ENCODE data around the gene ARHGAP10.
"Not testable (repeated sequence)": the region's sequence is repeated elsewhere in the genome, so short reads cannot be mapped to it uniquely, and the experiment has no call there.

The ARHGAP10 gene

GRCh38 chr4:147984065-147984777 lies 252.3 kb downstream of the ARHGAP10 start:
- Mint-ChIP-seq H3K4me3 (no peak overlapping the region), H3K27me3 (peaks cover 5% of the 10 kb centered on the region)
- DNase-seq (ENCODE audit: low spot score in 2 of 2), result no peak

GRCh38 chr4:147984778-147985138 lies 252.9 kb downstream of the ARHGAP10 start:
- Mint-ChIP-seq H3K36me3 (peaks cover 2% of the 10 kb centered on the region), H3K4me3 (no peak overlapping the region), H3K27ac (no peak overlapping the region), H3K27me3 (peaks cover 5% of the 10 kb centered on the region), H3K9me3 (no peaks in the 10 kb centered on the region), H3K4me1 (no peaks in the 10 kb centered on the region)
- ATAC-seq (ENCODE audit: low read depth) (no peak), DNase-seq (ENCODE audit: low spot score in 2 of 2) (no peak)

More at GRCh38 chr4:147984065-147984777, 252.3 kb downstream of the ARHGAP10 start:
- Mint-ChIP-seq H3K9me3 (no peaks in the 10 kb centered on the region), H3K4me1 (no peaks in the 10 kb centered on the region), H3K27ac (no peak overlapping the region), H3K36me3 (peaks cover 2% of the 10 kb centered on the region)
- no peak for ATAC-seq (ENCODE audit: low read depth)

GRCh38 chr4:147985376-147985775 lies 253.5 kb downstream of the ARHGAP10 start:
- peaks cover 2% of the 10 kb centered on the region for H3K36me3 Mint-ChIP-seq
- peaks cover 5% of the 10 kb centered on the region for H3K27me3 Mint-ChIP-seq
- H3K27ac Mint-ChIP-seq, result no peak overlapping the region
- no peak for DNase-seq (ENCODE audit: low spot score in 2 of 2)
- no peak for ATAC-seq (ENCODE audit: low read depth)
- H3K4me3 Mint-ChIP-seq, result no peak overlapping the region
- no peaks in the 10 kb centered on the region for H3K9me3 Mint-ChIP-seq
- no peaks in the 10 kb centered on the region for H3K4me1 Mint-ChIP-seq

GRCh38 chr4:147987252-147987651 lies 255.4 kb downstream of the ARHGAP10 start:
- Mint-ChIP-seq H3K27ac (no peak overlapping the region), H3K36me3 (peaks cover 2% of the 10 kb centered on the region), H3K4me1 (no peaks in the 10 kb centered on the region)

GRCh38 chr4:147991543-147992283 lies 259.8 kb downstream of the ARHGAP10 start:
- Mint-ChIP-seq H3K4me3 (no peak overlapping the region), H3K27me3 (peaks cover 1% of the 10 kb centered on the region), H3K36me3 (no peaks in the 10 kb centered on the region), H3K27ac (no peak overlapping the region), H3K9me3 (no peaks in the 10 kb centered on the region), H3K4me1 (no peaks in the 10 kb centered on the region)
- no peak for DNase-seq (ENCODE audit: low spot score in 2 of 2)
- no peak for ATAC-seq (ENCODE audit: low read depth)

More at GRCh38 chr4:147987252-147987651, 255.4 kb downstream of the ARHGAP10 start:
- no peaks in the 10 kb centered on the region for H3K9me3 Mint-ChIP-seq
- H3K27me3 Mint-ChIP-seq, result peaks cover 6% of the 10 kb centered on the region
- ATAC-seq (ENCODE audit: low read depth) (no peak), DNase-seq (ENCODE audit: low spot score in 2 of 2) (no peak)
- H3K4me3 Mint-ChIP-seq, result no peak overlapping the region

GRCh38 chr4:147994076-147994475 lies 262.2 kb downstream of the ARHGAP10 start:
- no peak for DNase-seq (ENCODE audit: low spot score in 2 of 2)
- no peak for ATAC-seq (ENCODE audit: low read depth)
- Mint-ChIP-seq H3K4me3 (no peak overlapping the region), H3K27me3 (peaks cover 1% of the 10 kb centered on the region), H3K4me1 (no peaks in the 10 kb centered on the region), H3K27ac (no peak overlapping the region), H3K36me3 (no peaks in the 10 kb centered on the region), H3K9me3 (no peaks in the 10 kb centered on the region)

GRCh38 chr4:147994491-147995385 lies 262.9 kb downstream of the ARHGAP10 start:
- Mint-ChIP-seq H3K27me3 (peaks cover 1% of the 10 kb centered on the region), H3K27ac (no peak overlapping the region), H3K36me3 (no peaks in the 10 kb centered on the region), H3K4me3 (no peak overlapping the region), H3K4me1 (no peaks in the 10 kb centered on the region), H3K9me3 (no peaks in the 10 kb centered on the region)
- DNase-seq (ENCODE audit: low spot score in 2 of 2), result no peak
- ATAC-seq (ENCODE audit: low read depth), result no peak

GRCh38 chr4:147996859-147997258 lies 265.0 kb downstream of the ARHGAP10 start:
- H3K27me3 Mint-ChIP-seq, result peaks cover 1% of the 10 kb centered on the region

GRCh38 chr4:148000038-148000437 lies 268.1 kb downstream of the ARHGAP10 start:
- not testable (repeated sequence) for H3K27me3 Mint-ChIP-seq; H3K4me1 Mint-ChIP-seq; H3K4me3 Mint-ChIP-seq; ATAC-seq (ENCODE audit: low read depth); H3K27ac Mint-ChIP-seq; H3K36me3 Mint-ChIP-seq; H3K9me3 Mint-ChIP-seq; DNase-seq (ENCODE audit: low spot score in 2 of 2)

More at GRCh38 chr4:147996859-147997258, 265.0 kb downstream of the ARHGAP10 start:
- Mint-ChIP-seq H3K36me3 (no peaks in the 10 kb centered on the region), H3K27ac (no peak overlapping the region), H3K4me1 (no peaks in the 10 kb centered on the region), H3K9me3 (no peaks in the 10 kb centered on the region), H3K4me3 (no peak overlapping the region)
- no peak for DNase-seq (ENCODE audit: low spot score in 2 of 2)
- no peak for ATAC-seq (ENCODE audit: low read depth)

GRCh38 chr4:148004228-148004857 lies 272.5 kb downstream of the ARHGAP10 start:
- Mint-ChIP-seq H3K4me3 (no peak overlapping the region), H3K36me3 (peaks cover 2% of the 10 kb centered on the region), H3K9me3 (peaks cover 4% of the 10 kb centered on the region), H3K27me3 (peaks cover 8% of the 10 kb centered on the region), H3K4me1 (no peaks in the 10 kb centered on the region), H3K27ac (no peak overlapping the region)
- DNase-seq (ENCODE audit: low spot score in 2 of 2) (no peak), ATAC-seq (ENCODE audit: low read depth) (no peak)

GRCh38 chr4:148006001-148006400 lies 274.1 kb downstream of the ARHGAP10 start:
- no peak for ATAC-seq (ENCODE audit: low read depth)
- H3K36me3 Mint-ChIP-seq, result peaks cover 2% of the 10 kb centered on the region
- H3K9me3 Mint-ChIP-seq, result peaks cover 4% of the 10 kb centered on the region
- no peak overlapping the region for H3K27ac Mint-ChIP-seq
- no peaks in the 10 kb centered on the region for H3K4me1 Mint-ChIP-seq
- H3K27me3 Mint-ChIP-seq, result peaks cover 8% of the 10 kb centered on the region
- H3K4me3 Mint-ChIP-seq, result no peak overlapping the region
- no peak for DNase-seq (ENCODE audit: low spot score in 2 of 2)

- Mint-ChIP-seq H3K27ac (no peak overlapping the region), H3K27me3 (peaks cover 8% of the 10 kb centered on the region), H3K36me3 (peaks cover 2% of the 10 kb centered on the region), H3K4me1 (no peaks in the 10 kb centered on the region), H3K4me3 (no peak overlapping the region), H3K9me3 (peaks cover 4% of the 10 kb centered on the region)
- DNase-seq (ENCODE audit: low spot score in 2 of 2) (no peak), ATAC-seq (ENCODE audit: low read depth) (no peak)
Observed at GRCh38 chr4:148007314-148007760, 275.4 kb downstream of the ARHGAP10 start.

- no peak for ATAC-seq (ENCODE audit: low read depth)
- no peak overlapping the region for H3K27ac Mint-ChIP-seq
- H3K4me3 Mint-ChIP-seq, result no peak overlapping the region
- H3K36me3 Mint-ChIP-seq, result peaks cover 2% of the 10 kb centered on the region
- H3K27me3 Mint-ChIP-seq, result peaks cover 8% of the 10 kb centered on the region
- peaks cover 2% of the 10 kb centered on the region for H3K9me3 Mint-ChIP-seq
- no peak for DNase-seq (ENCODE audit: low spot score in 2 of 2)
- no peaks in the 10 kb centered on the region for H3K4me1 Mint-ChIP-seq
Observed at GRCh38 chr4:148007792-148008191, 275.9 kb downstream of the ARHGAP10 start.
